GM12873 (cell line): Measurements from ENCODE around the gene PITRM1.

Experiments
- CTCF ChIP-seq: IDR thresholded peaks from 2 replicates; pipeline ENCODE4 v1.5.1; 2012; ENCODE audit warnings: low read depth, mild to moderate bottlenecking, moderate library complexity, low read length, control low read depth; ENCODE audit not compliant: insufficient read depth; ENCODE audit errors: missing control alignments

PITRM1 gene

GRCh38 chr10:3136336-3136735 is 36.2 kb downstream of the PITRM1 start:
- no peak for TF ChIP-seq CTCF

- no peak for TF ChIP-seq CTCF
Measured at GRCh38 chr10:3135006-3135405, 37.6 kb downstream of the PITRM1 start.

- no peak for TF ChIP-seq CTCF
Measured at GRCh38 chr10:3133948-3134347, 38.6 kb downstream of the PITRM1 start.

- no peak for TF ChIP-seq CTCF
Measured at GRCh38 chr10:3132036-3133025, 40.3 kb downstream of the PITRM1 start.

GRCh38 chr10:3131098-3131497 is 41.5 kb downstream of the PITRM1 start:
- TF ChIP-seq CTCF = no peak

GRCh38 chr10:3129581-3130340 is 42.8 kb downstream of the PITRM1 start:
- no peak for TF ChIP-seq CTCF
